K562 (cell line): ENCODE measurements around the gene SHLD1. TPM values are rescaled to one million over a fixed set of nuclear protein-coding genes. Genes with fewer than 3 reads are reported as not detected.

Source experiments
- ARHGAP35 ChIP-seq: fragments of 450-650 bp; IDR thresholded peaks from 2 replicates; pipeline ENCODE4 v1.6.1; 2018; ENCODE audit not compliant: partially characterized antibody
- BRD4 ChIP-seq: fragments of 200-600 bp; sonication (generic); IDR thresholded peaks from 2 replicates; pipeline ENCODE4 v1.6.1; 2017; ENCODE audit warnings: inconsistent platforms
- FUS ChIP-seq: fragments of 200-400 bp; formaldehyde crosslinking; optimal IDR thresholded peaks from 2 replicates; pipeline ENCODE3; 2017; ENCODE audit warnings: low read depth, low read length
- GABPA ChIP-seq: fragments of 200-800 bp; sonication (Bioruptor generic); conservative IDR thresholded peaks from 2 replicates; pipeline ENCODE4 v1.6.1; 2016; ENCODE audit warnings: low read depth, missing genetic modification characterization, missing compliant biosample characterization
- GTF3C2 ChIP-seq: IDR thresholded peaks from 3 replicates; pipeline ENCODE4 v1.6.1; 2011; ENCODE audit warnings: borderline replicate concordance, mild to moderate bottlenecking, moderate library complexity; ENCODE audit not compliant: insufficient read length; ENCODE audit errors: extremely low read depth
- NFYB ChIP-seq: IDR thresholded peaks from 2 replicates; pipeline ENCODE4 v1.6.1; 2011; ENCODE audit warnings: mild to moderate bottlenecking, moderate library complexity; ENCODE audit not compliant: insufficient read length; ENCODE audit errors: extremely low read depth
- POLR3A ChIP-seq: IDR thresholded peaks from 2 replicates; pipeline ENCODE4 v1.6.1; 2011; ENCODE audit warnings: borderline replicate concordance, mild to moderate bottlenecking, moderate library complexity; ENCODE audit not compliant: insufficient read length, insufficient read depth; ENCODE audit errors: extremely low read depth
- PTRF ChIP-seq: fragments of 450-650 bp; IDR thresholded peaks from 2 replicates; pipeline ENCODE4 v1.6.1; 2016; ENCODE audit warnings: mild to moderate bottlenecking, missing genetic modification characterization, missing compliant biosample characterization
- PYGO2 ChIP-seq: fragments of 450-650 bp; IDR thresholded peaks from 2 replicates; pipeline ENCODE4 v1.6.1; 2016; ENCODE audit warnings: mild to moderate bottlenecking, missing genetic modification characterization, moderate library complexity, missing compliant biosample characterization
- RBM14 ChIP-seq: fragments of 200-400 bp; formaldehyde crosslinking; IDR thresholded peaks from 2 replicates; pipeline ENCODE4 v1.6.1; 2018; ENCODE audit warnings: low read depth, mild to moderate bottlenecking, low read length, moderate library complexity, borderline replicate concordance; ENCODE audit not compliant: insufficient read depth
- SMARCC2 ChIP-seq: fragments of 450-650 bp; IDR thresholded peaks from 2 replicates; pipeline ENCODE4 v1.6.1; 2017; ENCODE audit warnings: antibody characterized with exemption, moderate library complexity, mild to moderate bottlenecking, low read depth
- ZBTB8A ChIP-seq: fragments of 450-650 bp; IDR thresholded peaks from 2 replicates; pipeline ENCODE4 v1.6.1; 2018; ENCODE audit warnings: mild to moderate bottlenecking, moderate library complexity; ENCODE audit not compliant: partially characterized antibody
- ZNF212 ChIP-seq: fragments of 450-650 bp; formaldehyde crosslinking; IDR thresholded peaks from 2 replicates; pipeline ENCODE4 v1.4.0; 2020; ENCODE audit warnings: mild to moderate bottlenecking
- polyA plus RNA-seq, 8 experiments: library from polyadenylated mRNA; depleted of rRNA in 4 of 8; stranded (reverse) in 5 of 8; unstranded in 3 of 8; fragments of >200 nt; fragmentation: Nextera tagmentation in 2 of 8; fragmentation: Illumina TruSeq in 1 of 8; extraction: Ambion mirVana in 2 of 8; extraction: Trizol in 1 of 8; gene quantifications; 2 replicates each; pipeline versions ENCODE4 v1.2.1 to v1.2.3, GENCODE V29; 2011 to 2014; ENCODE audit warnings: inconsistent platforms in 1 of 8, missing spikeins in 1 of 8
- total RNA-seq, 7 experiments: library from RNA; depleted of rRNA in 6 of 7; stranded (reverse); fragments of >200 nt in 6 of 7; fragmentation: Illumina TruSeq in 2 of 7; extraction: Trizol in 2 of 7; gene quantifications; 2 replicates each; pipeline versions ENCODE4 v1.2.1 to v1.2.3, GENCODE V29; 2011 to 2021; ENCODE audit warnings: low replicate concordance in 1 of 7
- TF ChIP-seq, protein P1 (sequence below): fragments of 450-650 bp; conservative IDR thresholded peaks from 2 replicates; pipeline ENCODE4 v1.6.1; 2016; ENCODE audit warnings: missing genetic modification characterization, low read depth, mild to moderate bottlenecking, control low read depth, missing compliant biosample characterization
- TF ChIP-seq, protein P2 (sequence below): fragments of 250-450 bp; sonication (Bioruptor Pico); IDR thresholded peaks from 2 replicates; pipeline ENCODE4 v1.4.0; 2020

The SHLD1 gene
- total and polyA plus RNA-seq, 9 of the 15 experiments (the other 6 are each of a cell fraction or from before 2014, with no cell fraction given), result 3.7 to 21.6 (median 8.2) TPM

- TF ChIP-seq, protein P1, sequence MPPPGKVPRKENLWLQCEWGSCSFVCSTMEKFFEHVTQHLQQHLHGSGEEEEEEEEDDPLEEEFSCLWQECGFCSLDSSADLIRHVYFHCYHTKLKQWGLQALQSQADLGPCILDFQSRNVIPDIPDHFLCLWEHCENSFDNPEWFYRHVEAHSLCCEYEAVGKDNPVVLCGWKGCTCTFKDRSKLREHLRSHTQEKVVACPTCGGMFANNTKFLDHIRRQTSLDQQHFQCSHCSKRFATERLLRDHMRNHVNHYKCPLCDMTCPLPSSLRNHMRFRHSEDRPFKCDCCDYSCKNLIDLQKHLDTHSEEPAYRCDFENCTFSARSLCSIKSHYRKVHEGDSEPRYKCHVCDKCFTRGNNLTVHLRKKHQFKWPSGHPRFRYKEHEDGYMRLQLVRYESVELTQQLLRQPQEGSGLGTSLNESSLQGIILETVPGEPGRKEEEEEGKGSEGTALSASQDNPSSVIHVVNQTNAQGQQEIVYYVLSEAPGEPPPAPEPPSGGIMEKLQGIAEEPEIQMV, result peak; percentile 58; the same call in 1 of the 2 replicates
- no peak for TF ChIP-seq ZNF212 (CRISPR knock-in tag)
- no peak for TF ChIP-seq FUS
- no peak for TF ChIP-seq PYGO2 (tag)
- TF ChIP-seq NFYB, result no peak
- no peak for TF ChIP-seq RBM14
- no peak for TF ChIP-seq SMARCC2
- TF ChIP-seq PTRF (tag), result no peak
- no peak for TF ChIP-seq ARHGAP35
- peak; percentile 95 for TF ChIP-seq GABPA
- no peak for TF ChIP-seq POLR3A
- TF ChIP-seq, protein P2, sequence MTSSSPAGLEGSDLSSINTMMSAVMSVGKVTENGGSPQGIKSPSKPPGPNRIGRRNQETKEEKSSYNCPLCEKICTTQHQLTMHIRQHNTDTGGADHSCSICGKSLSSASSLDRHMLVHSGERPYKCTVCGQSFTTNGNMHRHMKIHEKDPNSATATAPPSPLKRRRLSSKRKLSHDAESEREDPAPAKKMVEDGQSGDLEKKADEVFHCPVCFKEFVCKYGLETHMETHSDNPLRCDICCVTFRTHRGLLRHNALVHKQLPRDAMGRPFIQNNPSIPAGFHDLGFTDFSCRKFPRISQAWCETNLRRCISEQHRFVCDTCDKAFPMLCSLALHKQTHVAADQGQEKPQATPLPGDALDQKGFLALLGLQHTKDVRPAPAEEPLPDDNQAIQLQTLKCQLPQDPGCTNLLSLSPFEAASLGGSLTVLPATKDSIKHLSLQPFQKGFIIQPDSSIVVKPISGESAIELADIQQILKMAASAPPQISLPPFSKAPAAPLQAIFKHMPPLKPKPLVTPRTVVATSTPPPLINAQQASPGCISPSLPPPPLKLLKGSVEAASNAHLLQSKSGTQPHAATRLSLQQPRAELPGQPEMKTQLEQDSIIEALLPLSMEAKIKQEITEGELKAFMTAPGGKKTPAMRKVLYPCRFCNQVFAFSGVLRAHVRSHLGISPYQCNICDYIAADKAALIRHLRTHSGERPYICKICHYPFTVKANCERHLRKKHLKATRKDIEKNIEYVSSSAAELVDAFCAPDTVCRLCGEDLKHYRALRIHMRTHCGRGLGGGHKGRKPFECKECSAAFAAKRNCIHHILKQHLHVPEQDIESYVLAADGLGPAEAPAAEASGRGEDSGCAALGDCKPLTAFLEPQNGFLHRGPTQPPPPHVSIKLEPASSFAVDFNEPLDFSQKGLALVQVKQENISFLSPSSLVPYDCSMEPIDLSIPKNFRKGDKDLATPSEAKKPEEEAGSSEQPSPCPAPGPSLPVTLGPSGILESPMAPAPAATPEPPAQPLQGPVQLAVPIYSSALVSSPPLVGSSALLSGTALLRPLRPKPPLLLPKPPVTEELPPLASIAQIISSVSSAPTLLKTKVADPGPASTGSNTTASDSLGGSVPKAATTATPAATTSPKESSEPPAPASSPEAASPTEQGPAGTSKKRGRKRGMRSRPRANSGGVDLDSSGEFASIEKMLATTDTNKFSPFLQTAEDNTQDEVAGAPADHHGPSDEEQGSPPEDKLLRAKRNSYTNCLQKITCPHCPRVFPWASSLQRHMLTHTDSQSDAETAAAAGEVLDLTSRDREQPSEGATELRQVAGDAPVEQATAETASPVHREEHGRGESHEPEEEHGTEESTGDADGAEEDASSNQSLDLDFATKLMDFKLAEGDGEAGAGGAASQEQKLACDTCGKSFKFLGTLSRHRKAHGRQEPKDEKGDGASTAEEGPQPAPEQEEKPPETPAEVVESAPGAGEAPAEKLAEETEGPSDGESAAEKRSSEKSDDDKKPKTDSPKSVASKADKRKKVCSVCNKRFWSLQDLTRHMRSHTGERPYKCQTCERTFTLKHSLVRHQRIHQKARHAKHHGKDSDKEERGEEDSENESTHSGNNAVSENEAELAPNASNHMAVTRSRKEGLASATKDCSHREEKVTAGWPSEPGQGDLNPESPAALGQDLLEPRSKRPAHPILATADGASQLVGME (CRISPR knock-in tag), result no peak
- TF ChIP-seq BRD4, result no peak
- TF ChIP-seq GTF3C2, result no peak
- TF ChIP-seq ZBTB8A, result no peak
Measured at GRCh38 chr20:5749952-5750779, at the start of gene SHLD1 (continued).
